ENCODE measurements around the gene PPM1J.

GRCh38 chr1:112702420-112703261, 12.5 kb downstream of the PPM1J start:
- TF ChIP-seq EZH2 (IDR thresholded peaks at IDR 0.05; ENCODE audit: borderline replicate concordance) (no peak), CTCF (IDR thresholded peaks at IDR 0.05; ENCODE audit: poor library complexity) (no peak), EZH2phosphoT487 (IDR thresholded peaks at IDR 0.05; ENCODE audit: low read depth, severe bottlenecking, unreplicated experiment) (no peak)

Data from hepatocyte (in vitro differentiated cells).